ENCODE measurements around the gene MARCHF5.

GRCh38 chr10:92316610-92317009 lies 25.6 kb downstream of the MARCHF5 start:
- no peak for TF ChIP-seq CTCF (conservative IDR thresholded peaks at IDR 0.05)
- TF ChIP-seq EZH2 (IDR thresholded peaks at IDR 0.05; ENCODE audit: low read depth), result no peak

Data from PC-9 (cell line).